NCI-H146 (cell line): Measurements from ENCODE around the gene FAM3B.

ENCODE experiments used
- DNase-seq: peaks from one replicate; lab custom pipeline; 2025; lab: John Stamatoyannopoulos, UW

The FAM3B gene

GRCh38 chr21:41397471-41397891 lies 80.9 kb downstream of the FAM3B start:
- no peak for DNase-seq

GRCh38 chr21:41398251-41398650 lies 81.7 kb downstream of the FAM3B start:
- no peak for DNase-seq

GRCh38 chr21:41398831-41399230 lies 82.2 kb downstream of the FAM3B start:
- no peak for DNase-seq

- no peak for DNase-seq
These were observed 82.7 kb downstream of the FAM3B start for GRCh38 chr21:41399246-41399800.

GRCh38 chr21:41402231-41402630 lies 85.6 kb downstream of the FAM3B start:
- DNase-seq, result no peak

- no peak for DNase-seq
These were observed 86.2 kb downstream of the FAM3B start for GRCh38 chr21:41402796-41403195.

GRCh38 chr21:41403331-41403730 lies 86.7 kb downstream of the FAM3B start:
- DNase-seq, result no peak

GRCh38 chr21:41403966-41404365 lies 87.4 kb downstream of the FAM3B start:
- no peak for DNase-seq

GRCh38 chr21:41405321-41405720 lies 88.7 kb downstream of the FAM3B start:
- DNase-seq, result no peak

GRCh38 chr21:41406340-41406739 lies 89.7 kb downstream of the FAM3B start:
- no peak for DNase-seq
